GM12878 (cell line): Measurements from ENCODE around the gene CDK11A. TPM values are rescaled to one million over a fixed set of nuclear protein-coding genes. Genes with fewer than 3 reads are reported as not detected.

ENCODE experiments used
- ATF2 ChIP-seq: IDR thresholded peaks from 2 replicates; pipeline ENCODE4 v1.6.1; 2012; ENCODE audit warnings: low read length, inconsistent platforms
- CREB1 ChIP-seq: IDR thresholded peaks from 2 replicates; pipeline ENCODE4 v1.6.1; 2012; ENCODE audit warnings: low read depth, mild to moderate bottlenecking, inconsistent platforms
- CTCF ChIP-seq, 3 experiments: IDR thresholded peaks in 2 of 3; conservative IDR thresholded peaks in 1 of 3; 2 replicates each; pipeline ENCODE4 v1.5.1; 2011; ENCODE audit warnings: low read depth in 3 of 3, low read length in 3 of 3, mild to moderate bottlenecking in 3 of 3, control low read depth in 2 of 3, moderate library complexity in 2 of 3, inconsistent platforms in 1 of 3, mixed read lengths in 1 of 3; ENCODE audit not compliant: control insufficient read depth in 2 of 3, insufficient read depth in 1 of 3; ENCODE audit errors: extremely low read depth in 1 of 3
- EED ChIP-seq: sonication (generic); IDR thresholded peaks from 2 replicates; pipeline ENCODE4 v1.6.1; 2016; ENCODE audit warnings: antibody characterized with exemption, low read depth
- EGR1 ChIP-seq, 2 experiments: IDR thresholded peaks; 1 replicate in 1 of 2; 2 replicates in 1 of 2; pipeline ENCODE4 v1.6.1; 2011 to 2012; ENCODE audit warnings: low read depth in 2 of 2, low read length in 2 of 2, borderline replicate concordance in 1 of 2, mild to moderate bottlenecking in 1 of 2, moderate library complexity in 1 of 2
- EP300 ChIP-seq, 2 experiments: fragments of 150-350 bp in 1 of 2; IDR thresholded peaks; 2 replicates each; pipeline ENCODE4 v1.6.1; 2011 to 2012; ENCODE audit warnings: low read depth in 2 of 2, low read length in 2 of 2, borderline replicate concordance in 1 of 2, improper control_type of control experiment in 1 of 2, inconsistent platforms in 1 of 2; ENCODE audit not compliant: control insufficient read depth in 1 of 2
- HDAC2 ChIP-seq: fragments of 200-600 bp; sonication (generic); IDR thresholded peaks from 2 replicates; pipeline ENCODE4 v1.6.1; 2017
- KAT2A ChIP-seq: conservative IDR thresholded peaks from 2 replicates; pipeline ENCODE4 v1.6.1; 2011; ENCODE audit warnings: low read depth, low read length; ENCODE audit not compliant: control insufficient read depth
- MEF2B ChIP-seq: fragments of 450-650 bp; IDR thresholded peaks from 2 replicates; pipeline ENCODE4 v1.6.1; 2018; ENCODE audit warnings: mild to moderate bottlenecking, moderate library complexity; ENCODE audit not compliant: partially characterized antibody, poor library complexity, severe bottlenecking
- MYC ChIP-seq: IDR thresholded peaks from 2 replicates; pipeline ENCODE4 v1.6.1; 2011; ENCODE audit warnings: mild to moderate bottlenecking, low read length, moderate library complexity, inconsistent platforms; ENCODE audit not compliant: insufficient read depth, insufficient replicate concordance, insufficient read length, severe bottlenecking
- PAX8 ChIP-seq: fragments of 450-650 bp; IDR thresholded peaks from 2 replicates; pipeline ENCODE4 v1.6.1; 2017; ENCODE audit warnings: mild to moderate bottlenecking, moderate library complexity
- PKNOX1 ChIP-seq: fragments of 450-650 bp; IDR thresholded peaks from 2 replicates; pipeline ENCODE4 v1.6.1; 2016; ENCODE audit warnings: mild to moderate bottlenecking
- SMC3 ChIP-seq: IDR thresholded peaks from 2 replicates; pipeline ENCODE4 v1.6.1; 2011; ENCODE audit warnings: low read length, improper control_type of control experiment, borderline replicate concordance
- SRF ChIP-seq, 2 experiments: IDR thresholded peaks; 2 replicates each; pipeline ENCODE4 v1.6.1; 2011; ENCODE audit warnings: low read depth in 2 of 2, low read length in 2 of 2, mild to moderate bottlenecking in 1 of 2, moderate library complexity in 1 of 2
- TARDBP ChIP-seq: IDR thresholded peaks from 2 replicates; pipeline ENCODE4 v1.6.1; 2016; ENCODE audit warnings: borderline replicate concordance
- TBL1XR1 ChIP-seq: IDR thresholded peaks from 2 replicates; pipeline ENCODE4 v1.6.1; 2012; ENCODE audit warnings: low read depth, low read length, improper control_type of control experiment
- ZBTB33 ChIP-seq: fragments of 450-650 bp; IDR thresholded peaks from 2 replicates; pipeline ENCODE4 v1.6.1; 2017; ENCODE audit warnings: mild to moderate bottlenecking
- ZBTB4 ChIP-seq: fragments of 450-650 bp; formaldehyde crosslinking; IDR thresholded peaks from 2 replicates; pipeline ENCODE4 v1.4.0; 2022; ENCODE audit warnings: mild to moderate bottlenecking, moderate library complexity
- ZZZ3 ChIP-seq: IDR thresholded peaks from 2 replicates; pipeline ENCODE4 v1.6.1; 2011; ENCODE audit warnings: low read depth; ENCODE audit not compliant: control insufficient read depth, insufficient read length
- polyA plus RNA-seq, 11 experiments: library from polyadenylated mRNA; depleted of rRNA in 4 of 11; unstranded in 6 of 11; stranded (reverse) in 5 of 11; fragments of >200 nt; fragmentation: Nextera tagmentation in 4 of 11; fragmentation: Illumina TruSeq in 1 of 11; extraction: Ambion mirVana in 4 of 11; extraction: Trizol in 1 of 11; gene quantifications; 1 replicate in 1 of 11; 2 replicates in 10 of 11; pipeline versions ENCODE4 v1.2.1 to v1.2.3, GENCODE V29; 2011 to 2016; ENCODE audit warnings: inconsistent platforms in 2 of 11, missing spikeins in 2 of 11, low read depth in 1 of 11
- total RNA-seq, 4 experiments: library from RNA; depleted of rRNA in 3 of 4; stranded (reverse); fragments of >200 nt in 3 of 4; fragmentation: Illumina TruSeq in 1 of 4; extraction: Trizol in 1 of 4; gene quantifications; 2 replicates each; pipeline versions ENCODE4 v1.2.1 to v1.2.3, GENCODE V29; 2013 to 2021

CDK11A gene
- total and polyA plus RNA-seq, 10 of the 15 experiments (the other 5 are each of a cell fraction or from before 2014, with no cell fraction given), result 5.1 to 46.0 (median 25.9) TPM

GRCh38 chr1:1678581-1679380 is 45.4 kb downstream of the CDK11A start (continued):
- no peak for TF ChIP-seq ATF2
- TF ChIP-seq SMC3, result peak; percentile 33; the same call in 1 of the 2 replicates
- no peak for TF ChIP-seq CREB1
- no peak for TF ChIP-seq MYC
- TF ChIP-seq PKNOX1, result no peak
- no peak for TF ChIP-seq KAT2A
- no peak for TF ChIP-seq EED
- TF ChIP-seq ZBTB33, result peak; percentile 79; the same call in 1 of the 2 replicates
- TF ChIP-seq HDAC2, result no peak
- no peak for TF ChIP-seq PAX8
- no peak for TF ChIP-seq EGR1 (IDR thresholded peaks at IDR 0.05; ENCODE audit: borderline replicate concordance in 1 of 2, low read depth in 2 of 2, low read length in 2 of 2)
- no peak for TF ChIP-seq ZZZ3
- peak; percentile 70 to 84 (median 74) for TF ChIP-seq CTCF (IDR thresholded peaks at IDR 0.05 in 2 of 3, conservative IDR thresholded peaks at IDR 0.05 in 1 of 3; ENCODE audit: control insufficient read depth in 2 of 3, extremely low read depth in 1 of 3, insufficient read depth in 1 of 3, low read depth in 3 of 3, low read length in 3 of 3)
- TF ChIP-seq SRF (IDR thresholded peaks at IDR 0.05; ENCODE audit: low read depth in 2 of 2, low read length in 2 of 2), result no peak
- TF ChIP-seq TARDBP, result no peak
- TF ChIP-seq ZBTB4 (CRISPR knock-in tag), result no peak
- no peak for TF ChIP-seq MEF2B
- 0 out of 2 replicates have a peak, but pooled peaks have one; percentile 20 for TF ChIP-seq TBL1XR1
- no peak for TF ChIP-seq EP300 (IDR thresholded peaks at IDR 0.05; ENCODE audit: borderline replicate concordance in 1 of 2, control insufficient read depth in 1 of 2, low read depth in 2 of 2, low read length in 2 of 2)
